Skin of body (tissue), 2 donors: Measurements from ENCODE around the gene OR2A5. TPM values are rescaled to one million over a fixed set of nuclear protein-coding genes. Genes with fewer than 3 reads are reported as not detected.

Experiments
- small RNA-seq: library from RNA; depleted of rRNA; stranded (forward); fragments of <200 nt; gene quantifications from one replicate; pipeline ENCODE3, GENCODE V24; 2014; ENCODE audit warnings: low replicate concordance
- total RNA-seq: library from RNA; depleted of rRNA; stranded (reverse); fragments of >200 nt; gene quantifications from one replicate; pipeline ENCODE4 v1.2.3, GENCODE V29; 2014

The OR2A5 gene
- total RNA-seq, 1 donor from 2014 or later, result not detected

Small RNAs within 50 kb of the gene (small RNA-seq; reads per million reads assigned to genes)
- gene OR2A41P, result not detected

Other genes with a start within 250 kb of the OR2A5 start
- 59.4 TPM for gene TCAF1, start 146.8 kb upstream of the OR2A5 start, total RNA-seq
- not detected for gene OR2F2, start 113.7 kb upstream of the OR2A5 start, total RNA-seq
- gene OR2F1, start 94.1 kb upstream of the OR2A5 start, total RNA-seq, result not detected
- not detected for gene OR6B1, start 48.6 kb upstream of the OR2A5 start, total RNA-seq
- not detected for gene OR2A25, start 20.9 kb downstream of the OR2A5 start, total RNA-seq
- not detected for gene OR2A12, start 37.3 kb downstream of the OR2A5 start, total RNA-seq
- gene OR2A2, start 60.6 kb downstream of the OR2A5 start, total RNA-seq, result not detected
- gene OR2A14, start 74.2 kb downstream of the OR2A5 start, total RNA-seq, result not detected
- 9.1 TPM for gene CTAGE4, start 134.5 kb downstream of the OR2A5 start, total RNA-seq
- gene ARHGEF35, start 146.9 kb downstream of the OR2A5 start, total RNA-seq, result 10.3 TPM
- gene OR2A42, start 190.7 kb downstream of the OR2A5 start, total RNA-seq, result 0.10 TPM
- 12.5 TPM for gene OR2A7, start 215.8 kb downstream of the OR2A5 start, total RNA-seq
- 5.3 TPM for gene CTAGE8, start 220.3 kb downstream of the OR2A5 start, total RNA-seq